IPS-15b (cell line): Measurements from ENCODE around the gene NPR3.

Source experiments
- H3K27me3 ChIP-seq: one replicate; pipeline ENCODE4 v1.6.1; 2013; ENCODE audit warnings: low read length; ENCODE audit not compliant: control insufficient read depth, insufficient read depth
- H3K36me3 ChIP-seq: one replicate; pipeline ENCODE4 v1.6.1; 2013; ENCODE audit warnings: low read length; ENCODE audit not compliant: control insufficient read depth, insufficient read depth
- H3K4me1 ChIP-seq: one replicate; pipeline ENCODE4 v1.6.1; 2013; ENCODE audit warnings: mild to moderate bottlenecking, low read length; ENCODE audit not compliant: control insufficient read depth, insufficient read depth
- H3K4me3 ChIP-seq: one replicate; pipeline ENCODE4 v1.5.1; 2013; ENCODE audit warnings: low read depth, low read length
- H3K9ac ChIP-seq: one replicate; pipeline ENCODE4 v1.6.1; 2013; ENCODE audit warnings: low read depth, mild to moderate bottlenecking, low read length
- H3K9me3 ChIP-seq: one replicate; pipeline ENCODE4 v1.6.1; 2013; ENCODE audit warnings: mild to moderate bottlenecking, low read length; ENCODE audit not compliant: control insufficient read depth, insufficient read depth

Gene NPR3

GRCh38 chr5:32776200-32776599 is 65.1 kb downstream of the NPR3 start:
- Histone ChIP-seq H3K4me1 (no peaks in the 10 kb centered on the region), H3K9me3 (no peaks in the 10 kb centered on the region), H3K4me3 (no peak overlapping the region), H3K9ac (no peak overlapping the region), H3K36me3 (no peaks in the 10 kb centered on the region), H3K27me3 (no peaks in the 10 kb centered on the region)

DNA sequence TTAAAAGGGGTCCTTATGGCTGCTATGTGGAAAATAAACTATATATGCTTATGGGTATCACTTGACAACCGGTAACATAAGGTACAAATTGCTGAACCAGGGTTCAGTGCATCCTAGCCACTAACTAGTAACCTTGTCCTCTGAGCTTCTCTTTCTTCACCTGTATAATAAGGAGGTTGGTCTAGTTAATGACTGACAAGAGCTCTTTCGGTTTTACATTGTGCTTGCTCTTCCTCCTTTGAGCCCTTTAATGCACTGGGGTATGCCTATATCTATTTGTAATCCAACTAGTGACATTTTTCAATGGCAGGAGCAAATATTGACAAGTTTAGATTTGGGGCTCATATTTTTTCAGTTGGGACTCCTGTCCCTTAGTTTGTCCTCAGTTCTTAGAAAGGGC is 66.1 kb downstream of the NPR3 start:
- no peak overlapping the region for H3K4me3 ChIP-seq
- no peaks in the 10 kb centered on the region for H3K36me3 ChIP-seq
- H3K4me1 ChIP-seq: no peaks in the 10 kb centered on the region
- no peaks in the 10 kb centered on the region for H3K9me3 ChIP-seq
- H3K27me3 ChIP-seq: no peaks in the 10 kb centered on the region
- no peak overlapping the region for H3K9ac ChIP-seq

DNA sequence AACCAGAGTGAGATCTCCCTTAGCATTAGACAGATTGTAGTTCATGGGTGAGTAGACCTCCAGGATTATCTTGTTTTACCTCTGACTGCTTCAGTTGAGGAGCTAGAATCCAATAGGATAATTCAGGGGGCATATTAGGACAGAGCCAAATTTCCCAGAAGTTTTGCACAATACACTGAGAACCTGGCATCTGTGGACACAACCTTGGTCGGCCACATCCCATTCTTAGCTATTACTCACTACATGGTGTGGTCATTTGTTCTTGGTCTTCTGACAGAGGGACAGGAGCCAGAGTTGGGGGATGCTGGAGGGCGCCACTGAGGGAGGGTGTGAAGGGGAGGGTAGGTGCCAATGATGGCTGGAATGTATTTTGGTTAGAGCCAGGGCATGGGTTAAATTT is 66.6 kb downstream of the NPR3 start:
- Histone ChIP-seq H3K27me3 (peaks cover 2% of the 10 kb centered on the region), H3K36me3 (no peaks in the 10 kb centered on the region), H3K4me3 (no peak overlapping the region), H3K9me3 (no peaks in the 10 kb centered on the region), H3K4me1 (no peaks in the 10 kb centered on the region), H3K9ac (no peak overlapping the region)

- no peak overlapping the region for H3K4me3 ChIP-seq
- no peaks in the 10 kb centered on the region for H3K36me3 ChIP-seq
- peaks cover 2% of the 10 kb centered on the region for H3K27me3 ChIP-seq
Measured at GRCh38 chr5:32778403-32778802, 67.3 kb downstream of the NPR3 start.

GRCh38 chr5:32779754-32780415 is 68.8 kb downstream of the NPR3 start:
- H3K27me3 ChIP-seq: peaks cover 2% of the 10 kb centered on the region
- H3K4me3 ChIP-seq: no peak overlapping the region
- no peak overlapping the region for H3K9ac ChIP-seq
- no peaks in the 10 kb centered on the region for H3K9me3 ChIP-seq
- H3K36me3 ChIP-seq: no peaks in the 10 kb centered on the region
- no peaks in the 10 kb centered on the region for H3K4me1 ChIP-seq

More at GRCh38 chr5:32778403-32778802, 67.3 kb downstream of the NPR3 start:
- Histone ChIP-seq H3K9me3 (no peaks in the 10 kb centered on the region), H3K9ac (no peak overlapping the region), H3K4me1 (no peaks in the 10 kb centered on the region)

- Histone ChIP-seq H3K36me3 (no peaks in the 10 kb centered on the region), H3K9me3 (no peaks in the 10 kb centered on the region)
Measured at GRCh38 chr5:32780508-32780919, 69.4 kb downstream of the NPR3 start.

DNA sequence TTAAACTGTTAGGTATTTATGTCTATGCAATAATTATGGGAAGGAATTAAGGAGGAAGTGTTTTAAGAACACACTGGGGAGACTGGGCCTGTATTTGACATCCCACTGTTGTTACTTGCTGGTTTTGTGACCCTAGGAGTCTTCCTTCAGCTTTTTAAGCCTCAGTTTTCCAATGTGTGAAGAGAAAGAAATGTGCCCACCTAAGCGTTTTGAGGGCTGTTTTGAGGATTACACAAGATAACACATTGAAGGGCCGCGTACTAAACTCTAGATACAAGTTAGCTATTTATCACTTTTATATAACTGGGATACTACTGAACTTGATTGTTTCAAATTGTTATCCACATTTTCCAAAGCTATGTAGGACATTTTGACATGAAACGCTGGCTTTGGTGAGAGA is 72.5 kb downstream of the NPR3 start:
- Histone ChIP-seq H3K27me3 (peaks cover 2% of the 10 kb centered on the region), H3K9me3 (no peaks in the 10 kb centered on the region), H3K4me3 (no peak overlapping the region), H3K36me3 (no peaks in the 10 kb centered on the region), H3K4me1 (peaks cover 6% of the 10 kb centered on the region), H3K9ac (no peak overlapping the region)

More at GRCh38 chr5:32780508-32780919, 69.4 kb downstream of the NPR3 start:
- H3K27me3 ChIP-seq: peaks cover 2% of the 10 kb centered on the region
- no peak overlapping the region for H3K9ac ChIP-seq
- no peaks in the 10 kb centered on the region for H3K4me1 ChIP-seq
- no peak overlapping the region for H3K4me3 ChIP-seq

- Histone ChIP-seq H3K27me3 (peaks cover 2% of the 10 kb centered on the region), H3K4me1 (peaks cover 6% of the 10 kb centered on the region), H3K4me3 (no peak overlapping the region), H3K9ac (no peak overlapping the region), H3K9me3 (no peaks in the 10 kb centered on the region), H3K36me3 (no peaks in the 10 kb centered on the region)
Measured at GRCh38 chr5:32785611-32786254, 74.6 kb downstream of the NPR3 start.

DNA sequence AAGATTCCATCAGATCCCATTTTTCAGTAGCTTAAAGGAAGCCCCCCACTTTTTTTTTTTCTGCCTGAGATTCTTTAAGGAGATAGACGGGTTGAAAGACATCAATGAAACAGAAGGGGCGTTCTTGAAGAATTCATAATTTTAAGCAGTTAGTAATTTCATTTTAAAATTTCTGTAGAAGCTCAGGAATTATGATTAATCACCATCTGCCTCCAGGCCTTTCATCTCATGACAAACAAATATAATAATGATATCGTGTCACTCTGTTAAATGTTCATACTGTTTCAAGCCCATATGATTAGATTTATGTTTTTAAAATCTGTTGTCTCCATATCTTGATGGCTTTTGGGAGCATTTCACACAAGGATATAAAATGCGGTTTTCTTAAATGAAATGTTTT is 75.2 kb downstream of the NPR3 start:
- Histone ChIP-seq H3K36me3 (no peaks in the 10 kb centered on the region), H3K4me1 (peaks cover 6% of the 10 kb centered on the region), H3K9me3 (no peaks in the 10 kb centered on the region), H3K9ac (no peak overlapping the region), H3K4me3 (no peak overlapping the region), H3K27me3 (peaks cover 2% of the 10 kb centered on the region)

DNA sequence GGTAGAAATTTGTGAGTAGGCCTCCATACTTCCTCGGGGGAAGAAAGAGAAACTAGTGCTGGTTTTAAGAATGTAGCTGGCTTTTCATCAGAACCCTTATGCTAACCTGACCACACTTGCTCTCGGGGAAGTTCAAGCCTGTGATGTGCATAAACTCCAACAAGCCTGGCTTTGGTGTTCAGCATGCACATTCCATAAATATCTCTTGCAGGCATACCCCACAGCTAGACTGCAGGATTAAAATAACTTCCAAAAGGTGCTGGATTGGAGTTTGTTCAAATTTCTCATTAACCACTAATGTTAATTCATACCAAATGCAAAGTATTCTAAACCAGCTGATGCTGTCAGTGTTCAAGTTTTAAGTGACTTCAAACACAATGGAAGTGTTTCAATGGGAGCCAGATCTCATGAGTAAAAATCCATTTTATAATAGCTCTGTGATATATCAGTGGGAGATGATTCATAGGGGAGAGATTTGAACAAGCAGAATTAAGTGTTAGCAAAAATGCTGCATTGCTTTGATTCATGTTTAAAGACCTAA is 79.4 kb downstream of the NPR3 start:
- H3K27me3 ChIP-seq: no peaks in the 10 kb centered on the region
- H3K36me3 ChIP-seq: no peaks in the 10 kb centered on the region
- H3K4me3 ChIP-seq: no peak overlapping the region
- no peak overlapping the region for H3K9ac ChIP-seq
- H3K9me3 ChIP-seq: no peaks in the 10 kb centered on the region
- H3K4me1 ChIP-seq: peaks cover 6% of the 10 kb centered on the region

- Histone ChIP-seq H3K4me1 (peaks cover 6% of the 10 kb centered on the region), H3K4me3 (no peak overlapping the region), H3K36me3 (no peaks in the 10 kb centered on the region), H3K9ac (no peak overlapping the region), H3K27me3 (no peaks in the 10 kb centered on the region), H3K9me3 (no peaks in the 10 kb centered on the region)
Measured at GRCh38 chr5:32791536-32792243, 80.6 kb downstream of the NPR3 start.
